Neuronal stem cell (in vitro differentiated cells): Measurements from ENCODE around the gene CEBPE.

Experiments used
- DNase-seq: peaks from one replicate; pipeline ENCODE4 v3.0.0-alpha.2; 2013; ENCODE audit warnings: low spot score
- H2AFZ ChIP-seq: one replicate; pipeline ENCODE4 v1.6.1; 2013; ENCODE audit warnings: mild to moderate bottlenecking, low read length, inconsistent platforms
- H2AK5ac ChIP-seq: 2 replicates; pipeline ENCODE4 v1.6.1; 2013; ENCODE audit warnings: low read depth, mild to moderate bottlenecking, inconsistent platforms, low read length, moderate library complexity, mixed read lengths
- H2BK120ac ChIP-seq: 2 replicates; pipeline ENCODE4 v1.6.1; 2013; ENCODE audit warnings: low read depth, mild to moderate bottlenecking, inconsistent platforms, low read length, moderate library complexity, mixed read lengths
- H2BK12ac ChIP-seq: one replicate; pipeline ENCODE4 v1.6.1; 2013; ENCODE audit warnings: low read length, inconsistent platforms
- H2BK15ac ChIP-seq: 2 replicates; pipeline ENCODE4 v1.6.1; 2013; ENCODE audit warnings: mild to moderate bottlenecking, low read length, inconsistent platforms, mixed read lengths
- H2BK5ac ChIP-seq: one replicate; pipeline ENCODE4 v1.6.1; 2013; ENCODE audit warnings: inconsistent platforms, mild to moderate bottlenecking, low read length, moderate library complexity
- H3K14ac ChIP-seq: one replicate; pipeline ENCODE4 v1.6.1; 2013; ENCODE audit warnings: low read length, inconsistent platforms
- H3K18ac ChIP-seq: 2 replicates; pipeline ENCODE4 v1.6.1; 2013; ENCODE audit warnings: low read length, inconsistent platforms
- H3K23ac ChIP-seq: 2 replicates; pipeline ENCODE4 v1.6.1; 2013; ENCODE audit warnings: low read depth, mild to moderate bottlenecking, mixed read lengths, low read length, inconsistent platforms; ENCODE audit not compliant: poor library complexity
- H3K27ac ChIP-seq: replicated peaks from 3 replicates; pipeline ENCODE4 v1.5.1; 2013; ENCODE audit warnings: low read length, inconsistent platforms
- H3K27me3 ChIP-seq, 3 experiments: 2 replicates each; pipeline ENCODE4 v1.6.1; 2013; ENCODE audit warnings: low read length in 3 of 3, mild to moderate bottlenecking in 2 of 3, inconsistent platforms in 1 of 3, low read depth in 1 of 3, mixed read lengths in 1 of 3, moderate library complexity in 1 of 3; ENCODE audit not compliant: control insufficient read depth in 3 of 3, insufficient read depth in 3 of 3
- H3K36me3 ChIP-seq, 2 donors: replicated peaks in 1 of 2; 2 replicates each; pipeline ENCODE4 v1.6.1; 2013; ENCODE audit warnings: low read length in 2 of 2; ENCODE audit not compliant: control insufficient read depth in 2 of 2, insufficient read depth in 2 of 2
- H3K4ac ChIP-seq: 2 replicates; pipeline ENCODE4 v1.6.1; 2013; ENCODE audit warnings: inconsistent platforms, mild to moderate bottlenecking, low read length, moderate library complexity
- H3K4me1 ChIP-seq, 2 donors: 1 replicate in 1 of 2; 2 replicates in 1 of 2; pipeline ENCODE4 v1.6.1; 2013; ENCODE audit warnings: low read length in 2 of 2, low read depth in 1 of 2; ENCODE audit not compliant: control insufficient read depth in 2 of 2, insufficient read depth in 1 of 2
- H3K4me2 ChIP-seq: one replicate; pipeline ENCODE4 v1.6.1; 2013; ENCODE audit warnings: mild to moderate bottlenecking, low read length, inconsistent platforms; ENCODE audit not compliant: insufficient read depth, poor library complexity, severe bottlenecking
- H3K4me3 ChIP-seq, 2 donors: 2 replicates each; pipeline ENCODE4 v1.5.1; 2013; ENCODE audit warnings: low read length in 2 of 2, mild to moderate bottlenecking in 2 of 2, inconsistent platforms in 1 of 2, moderate library complexity in 1 of 2
- H3K79me1 ChIP-seq: one replicate; pipeline ENCODE4 v1.6.1; 2013; ENCODE audit warnings: low read depth, mild to moderate bottlenecking, inconsistent platforms, low read length, moderate library complexity
- H3K9ac ChIP-seq: one replicate; pipeline ENCODE4 v1.6.1; 2013; ENCODE audit warnings: mild to moderate bottlenecking, low read depth, low read length, inconsistent platforms; ENCODE audit not compliant: poor library complexity
- H3K9me3 ChIP-seq, 2 donors: replicated peaks in 1 of 2; 2 replicates each; pipeline versions ENCODE3 to v1.6.1; 2013; ENCODE audit warnings: low read length in 2 of 2, mild to moderate bottlenecking in 2 of 2, inconsistent platforms in 1 of 2, low read depth in 1 of 2, mixed read lengths in 1 of 2, moderate library complexity in 1 of 2; ENCODE audit not compliant: control insufficient read depth in 2 of 2, insufficient read depth in 1 of 2
- H4K8ac ChIP-seq: one replicate; pipeline ENCODE4 v1.6.1; 2013; ENCODE audit warnings: low read depth, mild to moderate bottlenecking, inconsistent platforms, low read length, moderate library complexity
- H4K91ac ChIP-seq: one replicate; pipeline ENCODE4 v1.6.1; 2013; ENCODE audit warnings: low read length, low read depth, mild to moderate bottlenecking, inconsistent platforms; ENCODE audit not compliant: poor library complexity
- WGBS, 2 donors: extraction: QIAGEN DNeasy Blood & Tissue Kit; methylation state at CpG; one replicate each; pipeline ENCODE4 v1.1.7; 2013; ENCODE audit warnings: missing lambda C conversion rate in 2 of 2, mixed read lengths in 1 of 2; ENCODE audit not compliant: insufficient read length in 2 of 2, insufficient replicate concordance in 1 of 2; ENCODE audit errors: extremely low coverage in 2 of 2; 5-methylcytosine and 5-hydroxymethylcytosine counted together

CEBPE gene

DNA sequence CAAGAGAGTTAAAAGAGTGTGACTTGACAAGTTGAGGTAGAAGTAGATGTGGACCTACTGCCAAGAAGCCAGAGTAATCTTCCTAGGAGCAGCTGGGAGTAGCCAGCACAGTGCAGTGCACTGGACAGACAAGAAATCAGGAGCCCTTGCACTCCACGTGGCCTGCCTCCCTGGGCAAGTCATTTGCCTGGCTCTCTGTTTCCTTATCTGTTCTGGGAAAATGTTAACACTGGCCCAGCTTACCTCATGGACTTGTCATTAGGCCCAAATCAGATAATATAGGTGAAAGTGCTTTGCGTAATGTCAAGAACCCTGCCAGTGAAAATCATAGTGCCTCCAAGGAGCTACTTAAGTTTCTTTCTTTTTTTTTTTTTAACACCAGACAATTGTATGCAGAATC, 45.2 kb upstream of the CEBPE start:
- Histone ChIP-seq H3K4me1 (peaks cover 23 to 26% of the 10 kb centered on the region in 2 donors), H3K14ac (no peak overlapping the region), H3K79me1 (no peaks in the 10 kb centered on the region), H2BK15ac (no peak overlapping the region), H3K4me3 (no peak overlapping the region), H2BK120ac (no peak overlapping the region), H4K91ac (no peak overlapping the region), H3K4ac (no peak overlapping the region), H2AFZ (no peak overlapping the region), H4K8ac (no peak overlapping the region), H2AK5ac (no peak overlapping the region), H3K9me3 (no peaks in the 10 kb centered on the region), H3K36me3 (peaks cover 0 to 9% of the 10 kb centered on the region in 2 donors), H2BK12ac (no peak overlapping the region), H3K27me3 (no peaks in the 10 kb centered on the region), H3K27ac (no peak overlapping the region), H3K23ac (no peak overlapping the region), H3K9ac (no peak overlapping the region), H2BK5ac (no peak overlapping the region), H3K18ac (no peak overlapping the region), H3K4me2 (no peak overlapping the region)
- no peak for DNase-seq
- WGBS, 2 donors = no CpG with 5 or more reads among the region's 2 CpGs

DNA sequence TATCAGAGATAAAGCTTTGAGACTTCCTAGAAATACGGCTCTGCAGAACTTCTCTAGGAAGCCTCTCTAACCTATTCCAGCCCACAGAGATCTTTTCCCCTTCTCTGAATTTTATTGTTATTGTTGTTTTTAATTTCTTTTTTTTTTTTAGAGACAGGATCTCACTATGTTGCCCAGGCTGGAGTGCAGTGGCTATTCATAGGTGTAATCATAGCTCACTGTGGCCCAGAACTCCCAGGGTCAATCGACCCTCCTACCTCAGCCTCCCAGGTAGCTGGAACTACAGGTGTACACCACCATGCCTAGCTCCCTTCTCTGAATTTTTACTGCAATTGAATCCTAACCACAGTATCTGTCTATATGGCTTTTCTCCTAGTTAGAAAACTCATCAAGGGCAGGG, 44.8 kb upstream of the CEBPE start:
- Histone ChIP-seq H3K27ac (no peak overlapping the region), H3K27me3 (no peaks in the 10 kb centered on the region), H2AFZ (no peak overlapping the region), H2BK120ac (no peak overlapping the region), H3K9me3 (no peaks in the 10 kb centered on the region), H4K91ac (no peak overlapping the region), H3K4me2 (no peak overlapping the region), H2BK15ac (no peak overlapping the region), H3K36me3 (peaks cover 0 to 9% of the 10 kb centered on the region in 2 donors), H3K4ac (no peak overlapping the region), H3K18ac (no peak overlapping the region), H3K9ac (no peak overlapping the region), H2BK5ac (no peak overlapping the region), H3K4me1 (peaks cover 23 to 28% of the 10 kb centered on the region in 2 donors), H3K4me3 (no peak overlapping the region), H3K23ac (no peak overlapping the region), H3K14ac (no peak overlapping the region), H4K8ac (no peak overlapping the region), H3K79me1 (no peaks in the 10 kb centered on the region), H2AK5ac (no peak overlapping the region), H2BK12ac (no peak overlapping the region)
- DNase-seq = no peak
- WGBS, 2 donors = no CpG with 5 or more reads among the region's 2 CpGs

DNA sequence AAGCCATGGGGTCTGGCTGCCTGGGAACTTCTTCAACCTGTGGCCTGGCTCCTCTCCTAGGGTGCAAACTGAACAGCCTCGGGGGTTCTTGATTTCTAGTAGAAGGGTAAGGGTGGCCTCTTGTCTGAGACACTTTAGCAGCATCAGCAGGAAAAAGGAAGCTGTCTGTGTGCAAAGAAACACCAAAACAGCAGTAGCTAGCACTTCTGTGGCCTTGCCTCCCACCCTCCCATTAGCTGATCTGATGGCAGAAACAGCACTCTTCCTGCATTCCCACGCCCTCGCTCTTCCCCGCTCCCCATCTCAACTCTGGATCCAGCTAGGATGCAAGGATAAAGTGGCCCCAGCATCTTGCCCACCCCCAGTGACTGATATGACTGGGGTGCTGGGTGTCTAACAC, 43.7 kb upstream of the CEBPE start:
- Histone ChIP-seq H3K9me3 (no peaks in the 10 kb centered on the region), H3K4ac (no peak overlapping the region), H2BK120ac (no peak overlapping the region), H4K91ac (no peak overlapping the region), H2BK5ac (no peak overlapping the region), H3K79me1 (no peaks in the 10 kb centered on the region), H3K4me1 (peaks cover 17 to 28% of the 10 kb centered on the region in 2 donors), H2AK5ac (no peak overlapping the region), H2BK12ac (no peak overlapping the region), H3K4me2 (no peak overlapping the region), H4K8ac (no peak overlapping the region), H3K36me3 (peaks cover 0 to 9% of the 10 kb centered on the region in 2 donors), H3K4me3 (peak overlapping the region in 1 of 2 donors; percentile 13), H3K27ac (no peak overlapping the region), H3K27me3 (no peaks in the 10 kb centered on the region), H2AFZ (no peak overlapping the region), H3K14ac (no peak overlapping the region), H3K18ac (no peak overlapping the region), H2BK15ac (no peak overlapping the region), H3K9ac (no peak overlapping the region), H3K23ac (no peak overlapping the region)
- WGBS, 2 donors = no CpG with 5 or more reads among the region's 4 CpGs
- DNase-seq = no peak

DNA sequence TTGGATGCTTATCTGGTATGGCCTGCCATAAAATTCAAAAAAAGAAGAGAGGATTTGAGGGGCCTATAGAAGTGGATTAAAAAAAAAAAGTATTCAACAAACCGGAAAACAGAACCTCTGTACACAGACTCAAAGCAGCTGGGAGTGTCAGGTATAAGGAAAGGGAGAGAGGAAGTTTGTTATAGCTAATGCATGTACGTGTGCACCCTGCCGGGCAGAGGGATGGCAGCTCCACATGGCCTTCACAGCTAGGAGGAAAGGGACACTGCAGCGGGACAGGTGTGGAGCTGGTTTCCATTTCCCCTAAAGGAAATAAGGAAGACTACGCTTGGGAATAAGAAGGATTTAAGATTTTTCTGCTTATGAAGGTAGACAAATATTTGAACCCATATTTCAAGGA, 43.0 kb upstream of the CEBPE start:
- no peak overlapping the region for H3K23ac ChIP-seq

More for the DNA sequence above, 43.0 kb upstream of the CEBPE start:
- no peak overlapping the region for H3K4me3 ChIP-seq
- no peaks in the 10 kb centered on the region for H3K79me1 ChIP-seq
- H3K4me2 ChIP-seq = no peak overlapping the region
- no peak overlapping the region for H2BK12ac ChIP-seq
- H2AFZ ChIP-seq = no peak overlapping the region
- no peak overlapping the region for H4K91ac ChIP-seq
- peaks cover 0 to 9% of the 10 kb centered on the region in 2 donors for H3K36me3 ChIP-seq
- no CpG with 5 or more reads among the region's 5 CpGs for WGBS, 2 donors
- H3K27me3 ChIP-seq = no peaks in the 10 kb centered on the region
- no peak overlapping the region for H2BK120ac ChIP-seq
- H3K27ac ChIP-seq = no peak overlapping the region
- H3K18ac ChIP-seq = no peak overlapping the region
- no peak overlapping the region for H4K8ac ChIP-seq
- no peak overlapping the region for H2AK5ac ChIP-seq
- no peak overlapping the region for H2BK5ac ChIP-seq
- H3K9ac ChIP-seq = no peak overlapping the region
- no peaks in the 10 kb centered on the region for H3K9me3 ChIP-seq
- H3K14ac ChIP-seq = no peak overlapping the region
- no peak overlapping the region for H2BK15ac ChIP-seq
- DNase-seq = no peak
- peaks cover 14 to 23% of the 10 kb centered on the region in 2 donors for H3K4me1 ChIP-seq
- H3K4ac ChIP-seq = no peak overlapping the region
